Measurements from ENCODE around the gene THOC7.

Gene THOC7

GRCh38 chr3:63877737-63878393, 14.3 kb upstream of the THOC7 start:
- no peak for DNase-seq (ENCODE audit: low read depth, low spot score)
- no peaks in the 10 kb centered on the region for H3K27me3 ChIP-seq (ENCODE audit: control insufficient read depth, insufficient read depth, low read length)
- WGBS (ENCODE audit: insufficient coverage, insufficient read length): no CpG with 5 or more reads among the region's 3 CpGs
- H3K9me3 ChIP-seq (ENCODE audit: control insufficient read depth, insufficient read depth, low read length): no peaks in the 10 kb centered on the region
- H3K36me3 ChIP-seq (ENCODE audit: control insufficient read depth, insufficient read depth, low read length): no peaks in the 10 kb centered on the region
- H3K27ac ChIP-seq (ENCODE audit: low read length): no peak overlapping the region
- peaks cover 1% of the 10 kb centered on the region; the same call in 1 of the 2 replicates for H3K4me1 ChIP-seq (ENCODE audit: control insufficient read depth, insufficient read depth, low read length)
- H3K4me3 ChIP-seq (ENCODE audit: low read length): no peak overlapping the region

- Histone ChIP-seq H3K27me3 (ENCODE audit: control insufficient read depth, insufficient read depth, low read length) (no peaks in the 10 kb centered on the region), H3K27ac (ENCODE audit: low read length) (no peak overlapping the region), H3K36me3 (ENCODE audit: control insufficient read depth, insufficient read depth, low read length) (no peaks in the 10 kb centered on the region), H3K9me3 (ENCODE audit: control insufficient read depth, insufficient read depth, low read length) (no peaks in the 10 kb centered on the region), H3K4me3 (ENCODE audit: low read length) (no peak overlapping the region), H3K4me1 (ENCODE audit: control insufficient read depth, insufficient read depth, low read length) (peaks cover 1% of the 10 kb centered on the region; the same call in 1 of the 2 replicates)
- no CpG with 5 or more reads among the region's 3 CpGs for WGBS (ENCODE audit: insufficient coverage, insufficient read length)
- DNase-seq (ENCODE audit: low read depth, low spot score): no peak
Observed at GRCh38 chr3:63876260-63876659, 12.7 kb upstream of the THOC7 start.

DNA sequence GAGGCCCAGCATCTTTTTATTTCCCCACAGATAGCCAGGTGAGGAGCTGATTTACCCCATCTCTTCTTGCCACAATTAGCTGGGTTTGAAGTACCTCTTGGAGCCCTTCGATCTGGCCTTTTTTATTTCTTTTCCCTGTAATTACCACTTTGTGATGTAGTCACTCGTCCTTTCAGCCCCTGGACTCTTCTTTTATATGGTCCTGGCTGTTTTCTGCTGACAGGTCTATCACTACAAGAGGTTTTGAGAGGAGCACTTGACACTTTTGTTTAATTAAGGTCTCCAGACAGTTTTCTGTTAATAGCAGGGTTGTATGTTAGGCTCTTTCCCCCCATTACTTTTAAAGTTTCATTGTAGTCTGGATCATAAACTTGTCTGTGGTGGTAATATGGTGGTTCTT, 11.9 kb upstream of the THOC7 start:
- Histone ChIP-seq H3K4me1 (ENCODE audit: control insufficient read depth, insufficient read depth, low read length) (peaks cover 1% of the 10 kb centered on the region; the same call in 1 of the 2 replicates), H3K27me3 (ENCODE audit: control insufficient read depth, insufficient read depth, low read length) (no peaks in the 10 kb centered on the region), H3K9me3 (ENCODE audit: control insufficient read depth, insufficient read depth, low read length) (no peaks in the 10 kb centered on the region), H3K36me3 (ENCODE audit: control insufficient read depth, insufficient read depth, low read length) (no peaks in the 10 kb centered on the region), H3K4me3 (ENCODE audit: low read length) (no peak overlapping the region), H3K27ac (ENCODE audit: low read length) (no peak overlapping the region)
- no peak for DNase-seq (ENCODE audit: low read depth, low spot score)
- no CpG with 5 or more reads among the region's 2 CpGs for WGBS (ENCODE audit: insufficient coverage, insufficient read length)

DNA sequence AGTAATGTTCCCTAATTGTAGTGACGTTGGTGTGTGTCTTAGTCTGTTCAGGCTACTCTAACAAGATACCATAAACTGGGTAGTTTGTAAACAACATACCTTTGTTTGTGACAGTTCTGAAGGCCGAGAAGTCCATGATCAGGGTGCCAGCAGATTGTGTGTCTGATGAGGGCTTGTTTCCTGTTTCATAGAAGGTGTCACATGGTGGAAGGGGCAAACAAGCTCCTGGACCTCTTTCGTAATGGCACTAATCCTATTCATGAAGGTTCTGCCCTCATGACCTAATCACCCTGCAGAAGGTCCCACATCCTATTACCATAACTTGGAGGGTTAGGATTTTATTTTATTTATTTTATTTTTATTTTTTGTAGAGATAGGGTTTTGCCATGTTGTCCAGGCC, 11.2 kb upstream of the THOC7 start:
- Histone ChIP-seq H3K4me1 (ENCODE audit: control insufficient read depth, insufficient read depth, low read length) (peaks cover 1% of the 10 kb centered on the region; the same call in 1 of the 2 replicates), H3K4me3 (ENCODE audit: low read length) (no peak overlapping the region), H3K27me3 (ENCODE audit: control insufficient read depth, insufficient read depth, low read length) (no peaks in the 10 kb centered on the region), H3K36me3 (ENCODE audit: control insufficient read depth, insufficient read depth, low read length) (no peaks in the 10 kb centered on the region), H3K27ac (ENCODE audit: low read length) (no peak overlapping the region), H3K9me3 (ENCODE audit: control insufficient read depth, insufficient read depth, low read length) (no peaks in the 10 kb centered on the region)
- no CpG with 5 or more reads among the region's 3 CpGs for WGBS (ENCODE audit: insufficient coverage, insufficient read length)
- DNase-seq (ENCODE audit: low read depth, low spot score): no peak

DNA sequence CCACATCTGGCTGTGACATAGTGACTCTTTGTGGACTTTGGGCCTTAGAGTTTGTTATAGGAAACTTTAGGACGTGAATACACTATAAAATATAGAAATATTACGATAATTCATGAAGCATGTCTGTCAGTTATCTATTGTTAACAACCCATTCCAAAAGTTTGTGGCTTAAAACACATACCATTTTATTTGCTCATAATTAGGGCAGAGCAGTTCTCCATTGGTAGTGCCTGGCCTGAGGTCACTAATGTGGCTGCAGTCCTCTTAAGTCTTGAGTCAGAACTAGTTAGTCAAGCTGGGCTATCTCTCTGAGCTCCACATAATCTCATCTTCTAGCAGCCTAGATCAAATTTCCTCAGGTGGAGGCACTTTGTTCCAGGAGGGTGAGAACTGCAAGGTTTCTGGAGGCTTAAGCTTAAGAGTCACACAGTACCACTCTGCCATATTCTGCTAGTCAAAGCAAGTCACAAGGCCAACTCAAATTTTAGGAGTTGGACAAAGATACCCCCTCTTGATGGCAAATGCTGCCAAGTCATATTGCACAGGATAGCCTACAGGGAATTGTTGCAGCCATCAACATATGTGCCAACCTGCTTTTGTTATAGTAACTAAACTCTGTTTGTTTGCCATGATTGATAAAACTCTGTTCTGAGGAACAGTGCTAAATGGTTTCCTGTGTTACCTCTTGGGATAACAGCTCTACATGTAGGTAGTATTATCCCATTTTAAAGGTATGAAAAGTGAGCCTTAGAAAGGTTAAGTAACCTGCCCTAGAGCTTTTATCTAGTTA, 8.7 kb upstream of the THOC7 start:
- no peaks in the 10 kb centered on the region for H3K9me3 ChIP-seq (ENCODE audit: control insufficient read depth, insufficient read depth, low read length)
- 0 out of 2 replicates have a peak, but pooled peaks cover 1% of the 10 kb centered on the region for H3K4me1 ChIP-seq (ENCODE audit: control insufficient read depth, insufficient read depth, low read length)
- no peak for DNase-seq (ENCODE audit: low read depth, low spot score)
- H3K27me3 ChIP-seq (ENCODE audit: control insufficient read depth, insufficient read depth, low read length): no peaks in the 10 kb centered on the region
- no peak overlapping the region for H3K4me3 ChIP-seq (ENCODE audit: low read length)
- WGBS (ENCODE audit: insufficient coverage, insufficient read length): no CpG with 5 or more reads among the region's 2 CpGs
- H3K36me3 ChIP-seq (ENCODE audit: control insufficient read depth, insufficient read depth, low read length): no peaks in the 10 kb centered on the region
- H3K27ac ChIP-seq (ENCODE audit: low read length): no peak overlapping the region

GRCh38 chr3:63870615-63871005, 7.0 kb upstream of the THOC7 start:
- no peaks in the 10 kb centered on the region for H3K9me3 ChIP-seq (ENCODE audit: control insufficient read depth, insufficient read depth, low read length)
- no peaks in the 10 kb centered on the region for H3K36me3 ChIP-seq (ENCODE audit: control insufficient read depth, insufficient read depth, low read length)
- H3K27ac ChIP-seq (ENCODE audit: low read length): no peak overlapping the region
- WGBS (ENCODE audit: insufficient coverage, insufficient read length): no CpG with 5 or more reads among the region's 2 CpGs
- 0 out of 2 replicates have a peak, but pooled peaks cover 1% of the 10 kb centered on the region for H3K4me1 ChIP-seq (ENCODE audit: control insufficient read depth, insufficient read depth, low read length)
- H3K27me3 ChIP-seq (ENCODE audit: control insufficient read depth, insufficient read depth, low read length): no peaks in the 10 kb centered on the region
- DNase-seq (ENCODE audit: low read depth, low spot score): no peak
- no peak overlapping the region for H3K4me3 ChIP-seq (ENCODE audit: low read length)

- no peaks in the 10 kb centered on the region for H3K9me3 ChIP-seq (ENCODE audit: control insufficient read depth, insufficient read depth, low read length)
- H3K4me3 ChIP-seq (ENCODE audit: low read length): no peak overlapping the region
- no CpG with 5 or more reads among the region's 3 CpGs for WGBS (ENCODE audit: insufficient coverage, insufficient read length)
- 0 out of 2 replicates have a peak, but pooled peaks cover 1% of the 10 kb centered on the region for H3K4me1 ChIP-seq (ENCODE audit: control insufficient read depth, insufficient read depth, low read length)
- H3K27ac ChIP-seq (ENCODE audit: low read length): no peak overlapping the region
- no peaks in the 10 kb centered on the region for H3K36me3 ChIP-seq (ENCODE audit: control insufficient read depth, insufficient read depth, low read length)
- H3K27me3 ChIP-seq (ENCODE audit: control insufficient read depth, insufficient read depth, low read length): no peaks in the 10 kb centered on the region
- DNase-seq (ENCODE audit: low read depth, low spot score): no peak
Observed at GRCh38 chr3:63869940-63870614, 6.5 kb upstream of the THOC7 start.

GRCh38 chr3:63867225-63867624, 3.6 kb upstream of the THOC7 start:
- no peak for DNase-seq (ENCODE audit: low read depth, low spot score)
- H3K4me1 ChIP-seq (ENCODE audit: control insufficient read depth, insufficient read depth, low read length): peaks cover 2% of the 10 kb centered on the region; the same call in 1 of the 2 replicates
- no CpG with 5 or more reads among the region's 1 CpG for WGBS (ENCODE audit: insufficient coverage, insufficient read length)
- no peaks in the 10 kb centered on the region for H3K27me3 ChIP-seq (ENCODE audit: control insufficient read depth, insufficient read depth, low read length)
- H3K9me3 ChIP-seq (ENCODE audit: control insufficient read depth, insufficient read depth, low read length): no peaks in the 10 kb centered on the region
- H3K36me3 ChIP-seq (ENCODE audit: control insufficient read depth, insufficient read depth, low read length): no peaks in the 10 kb centered on the region
- H3K27ac ChIP-seq (ENCODE audit: low read length): no peak overlapping the region
- H3K4me3 ChIP-seq (ENCODE audit: low read length): no peak overlapping the region

- no peaks in the 10 kb centered on the region for H3K36me3 ChIP-seq (ENCODE audit: control insufficient read depth, insufficient read depth, low read length)
- H3K9me3 ChIP-seq (ENCODE audit: control insufficient read depth, insufficient read depth, low read length): no peaks in the 10 kb centered on the region
- no peak for DNase-seq (ENCODE audit: low read depth, low spot score)
- H3K27ac ChIP-seq (ENCODE audit: low read length): no peak overlapping the region
- WGBS (ENCODE audit: insufficient coverage, insufficient read length): no CpG with 5 or more reads among the region's 3 CpGs
- no peaks in the 10 kb centered on the region for H3K27me3 ChIP-seq (ENCODE audit: control insufficient read depth, insufficient read depth, low read length)
- H3K4me3 ChIP-seq (ENCODE audit: low read length): peak overlapping the region; percentile 94; the same call in 1 of the 2 replicates
- H3K4me1 ChIP-seq (ENCODE audit: control insufficient read depth, insufficient read depth, low read length): peaks cover 4% of the 10 kb centered on the region; the same call in 1 of the 2 replicates
Observed at GRCh38 chr3:63864965-63865327, 1.3 kb upstream of the THOC7 start.

Data from iPS DF 6.9 (cell line).